ENCODE measurements around the gene ZNF358. TPM values are rescaled to one million over a fixed set of nuclear protein-coding genes. Genes with fewer than 3 reads are reported as not detected.

Gene ZNF358
- total RNA-seq, 1 experiment from 2014 or later = 35.8 TPM

DNA sequence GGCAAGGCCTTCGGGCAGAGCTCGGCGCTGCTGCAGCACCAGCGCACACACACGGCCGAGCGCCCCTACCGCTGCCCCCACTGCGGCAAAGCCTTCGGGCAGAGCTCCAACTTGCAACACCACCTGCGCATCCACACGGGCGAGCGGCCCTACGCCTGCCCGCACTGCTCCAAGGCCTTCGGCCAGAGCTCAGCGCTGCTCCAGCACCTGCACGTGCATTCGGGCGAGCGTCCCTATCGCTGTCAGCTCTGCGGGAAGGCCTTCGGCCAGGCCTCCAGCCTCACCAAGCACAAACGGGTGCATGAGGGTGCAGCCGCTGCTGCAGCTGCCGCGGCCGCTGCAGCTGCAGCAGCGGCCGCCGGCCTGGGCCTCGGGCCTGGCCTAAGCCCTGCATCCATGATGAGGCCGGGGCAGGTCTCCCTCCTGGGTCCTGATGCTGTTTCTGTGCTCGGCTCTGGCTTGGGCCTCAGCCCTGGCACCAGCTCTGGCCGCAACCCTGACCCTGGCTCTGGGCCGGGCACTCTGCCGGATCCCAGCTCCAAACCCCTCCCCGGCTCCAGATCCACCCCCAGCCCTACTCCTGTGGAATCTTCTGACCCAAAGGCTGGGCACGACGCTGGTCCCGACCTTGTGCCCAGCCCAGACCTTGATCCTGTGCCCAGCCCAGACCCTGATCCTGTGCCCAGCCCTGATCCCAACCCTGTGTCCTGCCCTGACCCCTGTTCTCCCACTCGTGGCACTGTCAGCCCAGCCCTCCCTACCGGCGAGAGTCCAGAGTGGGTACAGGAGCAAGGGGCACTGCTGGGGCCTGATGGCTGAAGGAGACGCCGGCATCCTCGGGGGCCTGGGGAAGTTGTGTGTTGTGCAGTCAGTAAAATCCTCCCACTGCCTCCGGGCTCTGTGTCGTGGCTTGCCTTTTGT lies 4.5 kb downstream of the ZNF358 start:
- DNase-seq (ENCODE audit: low read depth) = no peak

DNA sequence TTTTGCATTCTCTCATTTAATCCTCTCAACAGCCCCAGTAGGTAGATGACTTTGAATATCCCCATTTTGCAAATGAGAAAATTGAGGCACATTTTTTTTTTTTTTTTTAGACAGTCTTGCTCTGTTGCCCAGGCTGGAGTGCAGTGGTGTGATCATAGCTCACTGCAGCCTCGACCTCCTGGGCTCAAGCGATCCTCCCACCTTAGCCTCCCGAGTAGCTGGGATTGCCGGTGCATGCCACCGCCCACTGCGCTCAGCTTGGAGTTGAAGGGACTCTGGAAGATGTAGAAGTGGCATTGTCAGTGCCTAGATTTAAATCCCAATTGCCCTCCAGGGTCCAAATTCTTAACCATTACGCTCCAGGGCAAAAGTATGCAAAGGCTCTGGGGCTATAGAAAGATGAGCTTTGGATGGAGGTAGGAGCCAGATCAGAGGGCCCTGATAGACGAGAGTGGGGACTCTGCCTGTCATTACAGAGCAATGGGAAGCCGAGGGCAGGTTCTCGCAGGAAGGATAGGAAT lies 5.7 kb downstream of the ZNF358 start:
- DNase-seq (ENCODE audit: low read depth) = no peak

DNA sequence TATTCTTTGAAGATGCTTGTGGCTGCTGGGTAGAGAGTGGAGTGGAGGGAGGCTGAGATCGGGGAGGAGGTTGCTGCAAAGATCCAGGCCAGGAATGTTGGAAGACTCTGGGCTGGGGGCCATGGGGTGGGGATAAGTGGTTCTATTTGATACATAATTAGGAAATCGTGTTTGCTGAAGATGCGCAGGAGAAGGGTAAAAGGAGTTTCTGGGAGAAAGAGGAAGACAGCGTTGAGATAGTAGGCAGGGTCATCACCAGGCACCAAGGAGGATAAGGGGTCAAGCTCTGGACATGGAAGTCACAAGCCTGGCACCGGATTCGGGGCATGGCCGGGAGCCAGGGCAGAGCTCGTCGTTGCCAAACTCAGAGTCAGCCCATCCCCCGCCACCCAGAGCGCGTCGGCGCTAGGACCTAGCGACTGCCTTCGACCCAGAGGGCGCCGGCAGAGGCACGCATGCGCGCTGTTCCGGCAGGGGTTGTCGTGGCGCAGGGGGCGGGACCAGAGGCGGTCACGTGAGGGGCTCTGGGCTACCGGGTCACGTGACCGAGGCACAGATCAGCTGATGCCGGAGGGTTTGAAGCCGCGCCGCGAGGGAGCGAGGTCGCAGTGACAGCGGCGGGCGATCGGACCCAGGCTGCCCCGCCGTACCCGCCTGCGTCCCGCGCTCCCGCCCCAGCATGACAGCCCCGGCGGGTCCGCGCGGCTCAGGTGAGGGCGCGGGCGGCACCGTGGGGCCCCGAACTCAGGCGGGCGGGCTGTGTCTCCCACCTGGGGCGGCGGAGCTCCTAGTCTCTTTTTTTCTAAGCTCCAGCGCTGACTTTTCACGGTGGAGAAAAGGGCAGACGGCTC lies 6.4 kb downstream of the ZNF358 start, which contains the start of gene MCOLN1:
MCOLN1 (plus strand) TSS at position 553 of the 851 bp plus-strand sequence; CDS start at position 680, 127 bp downstream.
- DNase-seq (ENCODE audit: low read depth) = peak; percentile 94

DNA sequence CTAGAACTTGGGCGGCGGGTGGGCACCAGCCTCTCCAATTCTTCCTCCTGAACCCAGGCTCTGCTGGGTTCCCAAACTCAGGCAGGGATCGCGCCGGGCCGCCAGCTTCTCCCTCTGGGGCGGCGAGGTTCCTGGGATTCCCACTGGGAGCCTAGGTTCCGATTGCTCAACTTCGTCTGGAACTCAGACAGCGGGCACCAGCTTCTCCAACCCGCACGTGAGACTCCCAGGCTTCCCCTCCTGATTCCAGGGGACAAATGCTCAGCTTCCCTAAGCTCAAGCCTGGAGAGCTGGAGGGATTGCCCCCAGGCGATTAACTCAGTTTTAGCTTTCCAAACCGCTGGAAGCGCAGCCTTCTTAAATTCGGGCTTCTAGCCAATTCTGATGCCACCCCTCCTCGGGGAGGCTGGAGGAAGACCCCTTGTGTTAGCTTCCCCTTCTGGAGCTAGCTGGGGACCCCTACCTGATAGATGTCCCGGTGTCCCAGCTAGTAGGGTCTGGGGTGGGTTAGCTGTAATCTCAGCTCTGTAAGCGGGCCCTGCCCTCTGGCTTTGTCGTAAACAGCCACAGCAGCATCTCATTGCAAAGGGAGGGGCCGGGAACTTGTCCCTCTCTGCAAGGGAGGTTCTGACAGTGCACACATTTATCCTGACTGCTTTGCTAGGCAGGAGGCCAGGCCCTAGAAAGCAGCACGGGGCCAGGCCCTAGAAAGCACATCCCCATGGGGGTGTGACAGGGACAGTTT lies 7.2 kb downstream of the ZNF358 start:
- DNase-seq (ENCODE audit: low read depth) = no peak

DNA sequence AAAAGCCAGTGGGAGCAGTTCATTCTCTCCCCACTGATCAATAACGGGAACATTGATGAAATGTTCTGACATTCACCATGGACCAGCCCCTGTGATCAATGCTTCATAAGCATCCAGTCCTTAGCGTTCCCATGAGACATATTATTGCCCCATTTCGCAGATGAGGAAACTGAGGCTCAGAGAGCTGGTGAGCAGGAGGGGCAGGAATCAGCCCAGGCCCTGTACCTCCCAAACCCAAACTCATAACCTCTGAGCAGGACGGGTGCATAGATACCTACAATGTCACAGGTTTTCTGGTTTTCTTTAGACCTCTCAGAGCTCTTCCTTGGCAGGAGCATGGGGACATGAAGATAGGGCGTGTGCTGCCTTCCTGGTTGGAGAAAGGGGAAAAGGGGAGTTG lies 8.6 kb downstream of the ZNF358 start:
- no peak for DNase-seq (ENCODE audit: low read depth)

GRCh38 chr19:7524992-7525739 lies 9.3 kb downstream of the ZNF358 start:
- DNase-seq (ENCODE audit: low read depth) = no peak

DNA sequence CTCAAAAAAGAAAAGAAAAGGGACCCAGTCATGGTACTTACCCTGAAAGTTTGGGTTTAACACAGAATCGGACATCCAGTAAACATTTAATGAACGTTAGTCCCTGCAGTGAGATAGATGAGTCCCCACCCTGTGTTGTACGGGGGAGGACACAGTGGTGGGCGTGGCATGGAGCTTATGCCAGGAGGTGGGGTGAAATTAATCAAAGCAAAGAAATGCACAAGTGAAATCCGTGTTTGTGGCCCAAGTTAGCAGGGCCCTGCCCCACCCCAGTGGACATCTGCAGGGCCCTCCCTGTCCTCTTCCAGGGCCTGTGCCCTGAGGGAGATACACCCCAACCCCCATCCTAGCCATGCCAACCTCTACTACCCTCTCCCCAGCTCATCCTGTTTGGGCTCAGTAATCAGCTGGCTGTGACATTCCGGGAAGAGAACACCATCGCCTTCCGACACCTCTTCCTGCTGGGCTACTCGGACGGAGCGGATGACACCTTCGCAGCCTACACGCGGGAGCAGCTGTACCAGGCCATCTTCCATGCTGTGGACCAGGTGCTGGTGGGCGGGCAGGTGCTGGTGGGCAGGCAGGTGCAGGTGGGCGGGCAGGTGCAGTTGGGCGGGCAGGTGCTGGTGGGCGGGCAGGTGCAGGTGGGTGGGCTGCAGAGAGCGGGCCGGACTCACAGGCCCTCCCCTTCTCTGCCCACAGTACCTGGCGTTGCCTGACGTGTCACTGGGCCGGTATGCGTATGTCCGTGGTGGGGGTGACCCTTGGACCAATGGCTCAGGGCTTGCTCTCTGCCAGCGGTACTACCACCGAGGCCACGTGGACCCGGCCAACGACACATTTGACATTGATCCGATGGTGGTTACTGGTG lies 10.4 kb downstream of the ZNF358 start:
- no peak for DNase-seq (ENCODE audit: low read depth)

GRCh38 chr19:7527516-7528191 lies 11.8 kb downstream of the ZNF358 start:
- no peak for DNase-seq (ENCODE audit: low read depth)

GRCh38 chr19:7528192-7528519 lies 12.3 kb downstream of the ZNF358 start:
- no peak for DNase-seq (ENCODE audit: low read depth)

GRCh38 chr19:7528522-7529245 lies 12.8 kb downstream of the ZNF358 start:
- no peak for DNase-seq (ENCODE audit: low read depth)

DNA sequence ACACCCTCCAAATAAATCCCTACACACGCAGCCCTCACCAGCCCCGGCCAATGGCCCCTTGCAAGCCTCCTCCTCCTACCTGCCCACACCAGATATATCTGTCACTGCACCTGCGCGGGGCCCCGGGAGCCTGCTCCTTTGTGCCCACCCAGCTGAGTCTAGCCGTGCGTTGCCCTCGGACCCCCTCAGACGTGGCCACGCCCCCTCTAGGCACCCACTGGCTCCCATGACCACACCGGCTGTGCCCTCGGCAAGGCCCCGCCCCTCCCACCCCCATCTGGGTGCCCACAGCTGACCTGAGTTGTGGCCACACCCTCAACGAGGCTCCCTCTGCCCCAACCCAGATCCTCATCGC lies 13.3 kb downstream of the ZNF358 start:
- no peak for DNase-seq (ENCODE audit: low read depth)

DNA sequence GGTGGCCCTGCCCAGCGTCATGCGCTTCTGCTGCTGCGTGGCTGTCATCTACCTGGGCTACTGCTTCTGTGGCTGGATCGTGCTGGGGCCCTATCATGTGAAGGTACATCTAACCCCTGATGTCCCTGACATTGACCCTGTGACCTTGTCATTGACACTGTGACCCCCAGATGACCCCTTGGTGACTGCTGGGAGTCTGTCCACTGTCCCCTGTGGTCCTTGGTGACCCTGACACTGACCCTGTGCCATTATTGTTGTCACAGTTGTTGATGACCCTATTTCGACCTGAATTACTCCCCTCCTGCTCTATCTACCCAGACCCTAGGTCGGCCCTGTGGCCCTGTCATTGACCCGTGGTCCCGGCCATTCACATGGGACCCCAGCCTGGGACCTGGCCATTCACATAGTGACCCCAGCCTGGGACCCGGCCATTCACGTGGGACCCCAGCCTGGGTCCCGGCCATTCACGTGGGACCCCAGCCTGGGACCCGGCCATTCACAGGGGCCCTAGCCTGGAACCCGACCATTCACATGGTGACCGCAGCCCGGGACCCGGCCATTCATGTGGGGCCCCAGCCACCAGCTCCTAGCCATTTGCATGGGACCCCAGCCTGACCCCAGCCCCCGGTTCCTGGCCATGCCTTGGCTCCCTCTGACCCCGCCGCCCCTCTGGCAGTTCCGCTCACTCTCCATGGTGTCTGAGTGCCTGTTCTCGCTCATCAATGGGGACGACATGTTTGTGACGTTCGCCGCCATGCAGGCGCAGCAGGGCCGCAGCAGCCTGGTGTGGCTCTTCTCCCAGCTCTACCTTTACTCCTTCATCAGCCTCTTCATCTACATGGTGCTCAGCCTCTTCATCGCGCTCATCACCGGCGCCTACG lies 13.9 kb downstream of the ZNF358 start:
- no peak for DNase-seq (ENCODE audit: low read depth)

DNA sequence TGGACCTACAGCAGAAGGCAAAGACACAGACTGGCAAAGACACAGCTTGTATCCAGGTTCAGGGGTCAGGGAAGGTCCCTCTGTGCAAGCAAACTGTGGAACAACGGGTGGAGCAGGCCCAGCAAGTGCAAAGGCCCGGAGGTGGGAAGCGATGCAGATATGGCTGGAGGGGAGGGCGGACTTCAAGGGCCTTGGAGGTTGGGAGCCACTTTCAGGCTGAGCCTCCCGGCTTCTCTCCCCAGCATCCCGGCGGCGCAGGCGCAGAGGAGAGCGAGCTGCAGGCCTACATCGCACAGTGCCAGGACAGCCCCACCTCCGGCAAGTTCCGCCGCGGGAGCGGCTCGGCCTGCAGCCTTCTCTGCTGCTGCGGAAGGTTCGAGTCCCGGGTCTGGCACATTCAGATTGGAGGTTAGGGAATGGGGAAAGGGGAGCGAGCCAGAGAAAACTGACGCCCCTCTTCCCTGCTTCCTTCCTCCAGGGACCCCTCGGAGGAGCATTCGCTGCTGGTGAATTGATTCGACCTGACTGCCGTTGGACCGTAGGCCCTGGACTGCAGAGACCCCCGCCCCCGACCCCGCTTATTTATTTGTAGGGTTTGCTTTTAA lies 17.5 kb downstream of the ZNF358 start:
- DNase-seq (ENCODE audit: low read depth) = peak; percentile 67

DNA sequence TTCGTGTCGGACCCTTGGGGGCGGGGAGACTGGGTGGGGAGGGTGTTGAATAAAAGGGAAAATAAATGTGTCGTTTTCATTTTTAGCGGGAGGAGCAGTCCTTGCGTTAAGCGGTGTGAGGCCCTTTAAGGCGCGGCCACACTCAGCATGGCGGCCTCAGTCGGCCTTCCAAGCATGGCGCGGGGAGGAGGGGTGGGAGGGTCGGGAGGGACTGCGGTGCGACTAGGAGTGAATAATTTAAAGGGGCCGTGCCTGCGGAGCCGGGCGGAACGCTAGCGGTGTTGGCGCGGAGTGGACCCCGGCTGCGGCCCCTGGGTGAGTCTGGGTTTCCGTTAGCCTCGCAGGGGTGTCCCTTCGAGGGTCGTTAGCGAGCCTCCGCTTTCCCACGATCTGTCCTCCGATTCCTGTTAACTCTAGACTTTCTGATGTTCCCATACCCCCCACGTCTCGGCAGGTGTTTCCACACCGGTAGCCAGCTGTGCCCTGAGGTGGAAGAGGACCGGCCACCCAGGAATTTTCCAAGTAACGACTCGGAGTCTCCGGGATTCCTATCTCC lies 18.1 kb downstream of the ZNF358 start:
- DNase-seq (ENCODE audit: low read depth) = peak; percentile 88

DNA sequence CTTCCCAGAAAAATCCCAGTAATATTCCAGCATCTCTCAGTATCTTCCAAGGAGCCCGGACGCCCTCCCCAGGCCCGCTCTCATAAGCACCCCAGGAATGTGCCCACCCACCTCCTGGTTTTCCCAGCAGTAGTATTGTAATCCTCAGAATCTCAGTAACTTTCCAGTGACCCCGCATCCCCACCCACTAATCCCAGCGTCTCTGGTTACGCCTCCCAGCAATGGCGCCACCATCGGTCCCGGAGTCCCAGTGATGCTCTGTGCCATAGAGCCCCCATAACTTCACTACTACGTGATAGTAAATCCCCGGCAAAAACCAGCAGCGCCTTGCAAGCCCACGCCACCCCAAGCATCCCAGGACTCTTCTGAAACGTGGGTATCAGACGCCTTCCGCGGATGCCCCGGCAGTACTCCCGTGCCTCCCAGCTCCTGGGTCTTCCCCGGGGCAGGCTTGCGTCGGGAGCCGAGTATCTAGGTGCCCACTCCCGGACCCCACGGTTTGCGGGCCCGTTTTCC lies 18.7 kb downstream of the ZNF358 start:
- peak; percentile 86 for DNase-seq (ENCODE audit: low read depth)

- DNase-seq (ENCODE audit: low read depth) = peak; percentile 90
These were observed 19.4 kb downstream of the ZNF358 start, which contains the start of gene PNPLA6 for GRCh38 chr19:7535047-7535997. PNPLA6 (plus strand) TSS chr19:7535717; CDS start chr19:7535789, 72 bp downstream.

All from RPMI7951 (cell line).